ENCODE measurements around the gene PDE9A. TPM values are rescaled to one million over a fixed set of nuclear protein-coding genes. Genes with fewer than 3 reads are reported as not detected.
"Not testable (repeated sequence)": the region's sequence is repeated elsewhere in the genome, so short reads cannot be mapped to it uniquely, and the experiment has no call there.

The PDE9A gene
- total RNA-seq, 1 experiment from 2014 or later: not detected

DNA sequence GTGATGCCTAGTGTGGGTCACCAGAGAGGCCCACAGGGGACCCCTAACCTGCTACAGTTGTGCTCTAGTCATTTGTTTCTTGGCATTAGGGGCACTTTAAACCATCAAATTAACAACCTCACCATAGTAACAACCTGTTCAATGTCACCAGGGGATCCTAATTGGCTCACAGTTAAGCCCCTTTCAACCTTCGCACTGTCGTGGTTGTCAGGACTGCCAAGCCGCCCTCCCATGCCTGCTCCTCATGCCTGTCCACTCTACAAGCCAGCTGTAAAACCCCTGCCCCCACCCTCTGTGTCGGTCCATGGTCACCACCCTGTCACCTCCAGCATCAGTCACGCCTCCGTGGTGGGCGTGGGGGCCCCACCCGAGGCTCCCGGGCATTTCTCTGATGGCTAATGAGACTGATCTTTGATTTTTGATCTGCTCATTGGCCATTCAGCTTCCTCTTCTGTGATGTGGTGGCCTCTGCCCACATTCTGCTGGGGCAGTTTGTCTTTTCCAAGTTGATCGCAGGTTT, 129.4 kb downstream of the PDE9A start:
- H3K27me3 ChIP-seq: peaks cover 48% of the 10 kb centered on the region
- 0 out of 2 replicates have a peak, but pooled peaks cover 2% of the 10 kb centered on the region for H3K9me3 ChIP-seq
- no peak overlapping the region for H3K4me3 ChIP-seq
- DNase-seq: no peak
- H3K36me3 ChIP-seq: no peaks in the 10 kb centered on the region

DNA sequence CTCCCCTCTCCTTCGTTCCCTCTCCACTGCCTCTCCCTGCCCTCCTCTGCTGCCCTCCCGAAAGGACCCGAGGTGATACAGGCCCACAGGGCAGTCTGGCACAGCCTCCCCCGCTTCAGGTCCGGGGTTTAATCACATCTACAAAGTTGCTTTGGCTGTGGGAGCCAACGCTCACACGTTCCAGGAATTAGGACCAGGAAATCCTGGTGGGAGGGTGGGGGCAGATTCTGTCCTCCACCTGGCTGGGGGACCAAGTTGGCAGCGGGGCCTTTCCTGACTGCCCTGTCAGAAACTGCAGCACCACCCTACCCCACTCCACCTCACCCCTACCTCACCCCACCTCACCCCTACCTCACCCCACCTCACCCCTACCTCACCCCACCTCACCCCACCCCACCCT, 130.9 kb downstream of the PDE9A start:
- Histone ChIP-seq H3K9me3 (0 out of 2 replicates have a peak, but pooled peaks cover 2% of the 10 kb centered on the region), H3K36me3 (no peaks in the 10 kb centered on the region), H3K4me3 (no peak overlapping the region), H3K27me3 (peaks cover 50% of the 10 kb centered on the region)
- no peak for DNase-seq

DNA sequence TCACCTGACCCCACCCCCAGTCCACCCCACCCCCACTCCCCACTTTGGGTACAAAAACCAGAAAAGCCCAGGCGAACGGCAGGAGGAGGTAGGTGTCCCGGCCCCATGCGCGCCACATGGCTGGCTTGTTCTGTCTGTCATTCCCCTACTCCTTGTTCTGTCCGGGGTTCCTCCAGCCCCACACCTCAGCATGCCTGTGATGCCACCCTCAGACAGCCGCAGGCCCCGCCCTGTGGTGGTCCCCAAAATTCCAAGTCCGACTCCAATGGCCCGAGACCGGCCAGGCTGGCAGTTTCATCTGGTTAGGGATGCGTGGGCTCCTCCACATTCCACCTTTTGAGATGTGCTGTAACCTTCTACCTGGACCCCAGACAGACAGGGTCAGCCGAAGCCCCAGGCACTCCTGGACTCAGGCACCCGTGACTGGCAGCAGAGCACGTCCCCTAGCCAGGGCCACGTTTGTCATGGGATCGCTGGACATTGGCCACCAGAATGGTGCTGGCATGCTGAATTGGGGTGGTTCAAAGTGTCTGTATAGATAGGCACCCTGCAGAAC, 131.6 kb downstream of the PDE9A start:
- no peak for DNase-seq
- Histone ChIP-seq H3K9me3 (0 out of 2 replicates have a peak, but pooled peaks cover 2% of the 10 kb centered on the region), H3K36me3 (no peaks in the 10 kb centered on the region), H3K27me3 (peaks cover 51% of the 10 kb centered on the region), H3K4me3 (no peak overlapping the region)

DNA sequence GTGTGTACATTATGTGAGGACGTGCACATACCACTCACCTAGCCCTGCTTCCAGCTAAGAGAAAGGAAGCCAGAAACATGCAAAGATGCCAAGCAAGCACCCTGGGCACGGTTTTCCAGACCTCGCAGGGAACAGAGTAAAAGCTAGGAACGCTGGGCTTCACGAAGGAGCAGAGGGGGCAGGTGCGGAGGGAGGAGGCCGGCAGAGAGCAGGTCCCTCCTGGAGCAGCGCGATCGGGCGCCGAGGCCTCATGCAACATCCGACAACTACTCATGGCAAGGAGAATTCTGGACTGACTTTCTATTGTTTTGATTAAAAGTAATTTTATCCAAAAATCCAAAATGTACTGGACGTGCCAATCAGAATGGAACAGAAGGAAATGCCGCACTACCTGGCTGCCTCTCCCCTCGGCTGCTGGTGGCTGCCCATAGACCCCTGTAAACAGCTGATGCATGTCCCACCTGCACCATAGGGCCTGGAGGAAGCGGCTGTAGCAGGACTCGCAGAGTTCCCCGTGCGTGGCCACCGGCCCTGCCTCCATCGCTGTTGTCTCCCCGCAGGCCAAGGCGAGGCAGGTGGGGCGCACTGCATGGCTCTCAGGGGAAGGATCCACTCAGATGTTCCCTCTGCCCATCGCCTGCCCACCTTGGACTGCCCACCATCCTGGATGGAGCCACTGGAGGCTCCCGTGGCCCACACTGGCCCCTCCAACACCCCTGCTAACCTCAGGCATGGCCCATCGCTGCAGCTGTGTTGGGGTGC, 132.4 kb downstream of the PDE9A start:
- no peak for DNase-seq
- peaks cover 54% of the 10 kb centered on the region for H3K27me3 ChIP-seq

DNA sequence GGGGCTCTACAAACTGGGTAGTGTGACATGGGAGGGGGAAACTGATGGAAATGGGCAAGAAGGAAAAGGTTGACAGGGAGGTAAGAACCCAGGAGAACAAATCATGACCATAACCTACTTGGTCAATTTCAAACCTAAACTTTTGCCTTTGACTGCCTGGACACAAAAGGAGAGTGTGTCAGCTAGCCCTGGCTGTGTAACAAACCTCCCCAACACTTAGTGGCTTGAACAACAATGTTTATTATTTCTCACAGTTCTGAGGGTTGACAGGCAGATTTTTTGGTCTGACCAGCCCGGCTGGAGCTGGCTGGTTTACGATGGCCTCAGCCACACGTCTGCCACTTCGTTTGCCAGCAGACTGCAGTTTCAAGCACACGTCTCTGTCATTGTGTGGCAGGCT, 133.5 kb downstream of the PDE9A start:
- H3K36me3 ChIP-seq: no peaks in the 10 kb centered on the region
- H3K4me3 ChIP-seq: no peak overlapping the region
- no peak for DNase-seq
- H3K9me3 ChIP-seq: 0 out of 2 replicates have a peak, but pooled peaks cover 2% of the 10 kb centered on the region
- H3K27me3 ChIP-seq: peaks cover 49% of the 10 kb centered on the region

More for the DNA sequence above, 132.4 kb downstream of the PDE9A start:
- Histone ChIP-seq H3K4me3 (no peak overlapping the region), H3K36me3 (no peaks in the 10 kb centered on the region), H3K9me3 (0 out of 2 replicates have a peak, but pooled peaks cover 2% of the 10 kb centered on the region)

DNA sequence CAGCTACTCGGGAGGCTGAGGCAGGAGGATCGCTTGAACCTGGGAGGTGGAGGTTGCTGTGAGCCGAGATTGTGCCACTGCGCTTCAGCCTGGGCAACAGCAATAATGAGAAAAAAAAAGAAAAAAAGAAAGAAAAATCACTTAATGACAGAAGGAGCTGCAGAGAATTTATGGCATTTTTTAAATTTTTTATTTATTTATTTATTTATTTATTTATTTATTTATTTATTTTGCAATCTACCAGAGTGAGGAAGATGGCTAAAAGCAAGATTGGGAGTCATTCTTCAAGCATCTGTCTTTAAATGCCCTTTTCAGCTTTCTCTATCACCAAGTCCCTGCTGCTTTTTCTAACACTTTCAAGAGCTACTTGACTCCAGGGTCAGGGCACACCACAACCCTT, 134.2 kb downstream of the PDE9A start:
- Histone ChIP-seq H3K4me3 (no peak overlapping the region), H3K36me3 (no peaks in the 10 kb centered on the region), H3K27me3 (peaks cover 43% of the 10 kb centered on the region), H3K9me3 (0 out of 2 replicates have a peak, but pooled peaks cover 2% of the 10 kb centered on the region)
- no peak for DNase-seq

DNA sequence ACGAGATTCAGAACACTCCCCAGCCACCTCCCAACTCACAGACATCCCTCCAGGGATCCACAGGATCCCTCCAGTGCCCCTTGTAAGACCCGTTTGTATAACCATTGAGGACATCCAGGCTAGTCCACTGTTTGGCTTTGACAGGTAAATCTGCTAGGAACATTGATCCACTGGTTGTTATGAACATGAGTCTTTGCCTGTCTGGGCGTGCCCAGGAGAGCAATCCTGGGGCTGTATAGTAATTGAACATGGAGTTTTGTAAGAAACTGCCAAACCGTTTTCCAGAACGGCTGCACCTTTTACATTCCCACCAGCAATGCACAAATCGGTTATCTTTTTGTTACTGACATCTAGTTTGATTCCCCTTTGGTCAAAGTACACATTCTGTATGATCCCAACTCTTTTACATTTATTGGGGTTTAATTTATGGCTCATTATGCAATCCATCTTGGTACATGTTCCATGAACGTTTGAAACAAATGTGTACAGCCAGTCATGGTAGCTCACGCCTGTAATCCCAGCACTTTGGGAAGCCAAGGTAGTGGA, 137.2 kb downstream of the PDE9A start:
- Histone ChIP-seq H3K9me3 (0 out of 2 replicates have a peak, but pooled peaks cover 2% of the 10 kb centered on the region), H3K4me3 (no peak overlapping the region), H3K27me3 (peaks cover 58% of the 10 kb centered on the region), H3K36me3 (no peaks in the 10 kb centered on the region)
- DNase-seq: no peak

DNA sequence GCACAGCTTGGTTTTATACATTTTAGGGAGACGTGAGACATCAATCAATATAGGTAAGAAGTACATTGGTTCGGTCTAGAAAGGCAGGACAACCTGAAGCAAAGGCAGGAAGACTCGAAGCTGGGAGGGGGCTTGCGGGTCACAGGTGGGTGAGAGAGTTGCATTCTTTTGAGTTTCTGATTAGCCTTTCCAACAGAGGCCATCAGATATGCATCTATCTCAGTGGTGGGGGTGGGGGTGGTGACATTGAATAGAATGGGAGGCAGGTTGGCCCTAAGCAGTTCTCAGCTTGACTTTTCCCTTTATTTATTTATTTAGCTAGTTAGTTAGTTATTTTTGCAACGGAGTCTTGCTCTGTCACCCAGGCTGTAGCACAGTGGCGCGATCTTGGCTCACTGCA, 140.4 kb downstream of the PDE9A start:
- Histone ChIP-seq H3K4me3 (no peak overlapping the region), H3K36me3 (no peaks in the 10 kb centered on the region), H3K27me3 (peaks cover 60% of the 10 kb centered on the region), H3K9me3 (no peaks in the 10 kb centered on the region)
- DNase-seq: no peak

DNA sequence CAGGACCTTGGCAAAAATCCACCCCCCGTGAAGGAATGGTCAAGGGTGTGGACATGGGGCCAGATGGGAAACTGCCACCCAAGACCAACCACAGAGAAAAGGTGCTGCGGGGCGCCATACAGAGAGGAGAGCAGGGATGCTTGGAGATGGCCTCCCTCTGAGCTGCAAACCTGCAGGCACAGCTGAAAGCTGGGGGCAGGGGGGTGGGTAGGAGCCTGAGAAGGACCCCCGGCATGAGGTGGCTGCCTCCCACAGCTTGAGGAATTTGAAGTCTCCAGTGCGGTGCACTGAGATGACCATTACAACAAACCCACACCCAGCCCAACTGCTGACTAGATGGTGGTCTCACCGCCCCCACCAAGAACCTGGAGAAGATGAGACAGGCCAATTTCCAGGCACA, 141.1 kb downstream of the PDE9A start:
- no peak for DNase-seq
- H3K4me3 ChIP-seq: no peak overlapping the region
- peaks cover 61% of the 10 kb centered on the region for H3K27me3 ChIP-seq
- H3K36me3 ChIP-seq: no peaks in the 10 kb centered on the region
- no peaks in the 10 kb centered on the region for H3K9me3 ChIP-seq

DNA sequence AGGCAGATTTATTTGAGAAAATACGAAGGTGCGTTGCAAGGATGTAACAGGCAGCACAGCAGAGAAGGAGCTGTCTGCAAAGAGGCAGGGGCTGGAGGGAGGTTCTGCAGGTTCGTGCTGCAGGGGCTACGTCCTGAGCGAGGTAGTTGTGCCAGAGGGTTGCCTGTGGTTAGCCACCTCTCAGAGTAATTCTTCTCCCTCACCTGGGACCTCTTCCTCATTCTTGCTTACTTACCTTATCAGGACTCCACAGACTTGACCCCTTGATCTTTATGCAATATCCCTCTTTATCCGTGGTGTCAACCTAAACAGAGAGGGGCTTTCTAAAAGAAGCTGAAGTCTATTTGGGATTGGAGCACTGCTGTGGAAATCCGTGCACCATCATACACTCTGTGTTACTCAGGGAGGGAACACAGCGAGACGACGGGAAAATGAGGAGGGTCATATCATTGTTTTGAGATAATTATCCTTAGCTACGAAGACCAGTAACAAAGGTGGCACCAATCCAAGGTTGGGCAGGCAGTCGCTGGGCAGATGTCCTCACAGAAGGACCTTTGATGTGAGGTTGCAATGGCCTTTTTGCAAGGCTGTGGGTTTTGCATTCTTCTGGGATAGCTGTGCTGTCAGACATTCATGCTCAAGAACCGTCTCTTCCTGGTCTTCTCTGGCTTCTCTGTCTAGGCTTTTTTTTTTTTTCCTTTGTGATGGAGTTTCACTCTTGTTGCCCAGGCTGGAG, 143.1 kb downstream of the PDE9A start:
- peaks cover 47% of the 10 kb centered on the region for H3K27me3 ChIP-seq
- no peaks in the 10 kb centered on the region for H3K9me3 ChIP-seq
- no peaks in the 10 kb centered on the region for H3K36me3 ChIP-seq
- H3K4me3 ChIP-seq: no peak overlapping the region
- DNase-seq: no peak

DNA sequence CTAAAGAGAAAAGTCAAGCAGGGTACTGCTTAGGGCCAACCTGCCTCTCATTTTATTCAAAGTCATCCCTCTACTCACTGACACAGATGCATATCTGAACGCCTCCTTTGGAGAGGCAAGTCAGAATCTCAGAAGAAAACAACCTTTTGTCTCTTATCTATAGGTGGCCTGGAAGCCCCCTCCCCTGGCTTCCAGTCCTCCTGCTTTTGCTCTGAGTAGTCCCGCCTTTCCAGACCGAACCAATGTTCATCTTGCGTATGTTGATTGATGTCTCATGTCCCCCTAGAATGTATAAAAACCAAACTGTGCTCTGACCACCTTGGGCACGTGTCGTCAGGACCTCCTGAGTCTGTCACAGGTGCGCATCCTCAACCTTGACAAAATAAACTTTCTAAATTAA, 144.1 kb downstream of the PDE9A start:
- no peaks in the 10 kb centered on the region for H3K36me3 ChIP-seq
- H3K27me3 ChIP-seq: peaks cover 46% of the 10 kb centered on the region

DNA sequence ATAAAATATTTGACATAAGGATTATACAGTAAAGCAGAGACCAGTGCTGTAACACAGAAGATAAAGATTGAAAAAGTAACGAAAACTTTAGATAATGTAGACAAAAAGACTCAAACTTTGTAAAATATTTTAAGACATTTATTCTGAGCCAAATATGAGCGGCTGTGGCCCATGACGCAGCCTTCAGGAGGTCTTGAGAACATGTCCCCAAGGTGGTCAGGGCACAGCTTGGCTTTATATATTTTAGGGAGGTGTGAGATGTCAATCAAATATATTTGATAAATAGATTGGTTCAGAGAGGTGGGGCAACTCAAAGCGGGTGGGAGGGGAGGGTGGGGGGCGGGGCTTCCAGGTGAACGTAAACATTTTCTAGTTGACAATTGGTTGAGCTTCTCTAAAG, 144.7 kb downstream of the PDE9A start:
- Histone ChIP-seq H3K27me3 (peaks cover 44% of the 10 kb centered on the region), H3K9me3 (no peaks in the 10 kb centered on the region), H3K36me3 (no peaks in the 10 kb centered on the region), H3K4me3 (no peak overlapping the region)
- DNase-seq: no peak

More for the DNA sequence above, 144.1 kb downstream of the PDE9A start:
- no peaks in the 10 kb centered on the region for H3K9me3 ChIP-seq
- DNase-seq: no peak
- no peak overlapping the region for H3K4me3 ChIP-seq

DNA sequence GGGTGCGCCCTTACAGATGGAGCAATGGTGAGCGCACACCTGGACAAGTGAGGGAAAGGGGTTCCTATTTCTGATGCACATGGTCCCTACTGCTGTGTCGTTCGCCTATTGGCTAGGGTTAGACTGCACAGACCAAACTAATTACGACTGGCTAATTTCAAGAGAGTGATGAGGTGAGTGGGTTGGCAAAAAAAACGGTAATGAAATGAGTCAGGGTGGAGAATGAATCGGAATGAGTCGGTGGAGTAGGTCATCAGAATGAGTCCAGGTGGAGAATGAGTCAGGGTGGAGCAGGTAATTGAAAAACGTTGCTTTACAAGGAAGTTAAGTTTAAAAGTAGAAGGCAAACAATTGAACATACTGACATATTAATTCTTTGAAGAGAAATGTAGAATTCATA, 146.1 kb downstream of the PDE9A start:
- DNase-seq: no peak
- H3K27me3 ChIP-seq: peaks cover 32% of the 10 kb centered on the region
- H3K36me3 ChIP-seq: no peaks in the 10 kb centered on the region
- no peaks in the 10 kb centered on the region for H3K9me3 ChIP-seq
- H3K4me3 ChIP-seq: no peak overlapping the region

DNA sequence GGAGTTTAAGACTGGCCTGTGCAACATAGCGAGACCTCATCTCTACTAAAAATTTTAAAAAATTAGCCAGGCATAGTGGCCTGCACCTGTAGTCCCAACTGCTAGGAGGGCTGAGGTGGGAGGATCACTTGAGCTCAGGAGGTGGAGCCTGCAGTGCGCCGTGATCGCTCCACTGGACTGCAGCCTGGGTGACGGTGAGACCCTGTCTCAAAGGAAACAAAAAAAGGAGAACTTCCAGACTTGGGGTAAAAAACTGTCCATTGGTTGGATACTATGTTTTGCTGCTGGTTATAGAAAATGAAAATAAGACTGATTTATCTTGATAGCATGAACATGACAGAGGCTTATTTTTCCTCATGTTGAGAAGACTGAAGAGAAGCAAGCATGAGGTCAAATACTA, 146.5 kb downstream of the PDE9A start:
- Histone ChIP-seq H3K4me3 (no peak overlapping the region), H3K36me3 (no peaks in the 10 kb centered on the region), H3K27me3 (peaks cover 29% of the 10 kb centered on the region), H3K9me3 (no peaks in the 10 kb centered on the region)
- no peak for DNase-seq

DNA sequence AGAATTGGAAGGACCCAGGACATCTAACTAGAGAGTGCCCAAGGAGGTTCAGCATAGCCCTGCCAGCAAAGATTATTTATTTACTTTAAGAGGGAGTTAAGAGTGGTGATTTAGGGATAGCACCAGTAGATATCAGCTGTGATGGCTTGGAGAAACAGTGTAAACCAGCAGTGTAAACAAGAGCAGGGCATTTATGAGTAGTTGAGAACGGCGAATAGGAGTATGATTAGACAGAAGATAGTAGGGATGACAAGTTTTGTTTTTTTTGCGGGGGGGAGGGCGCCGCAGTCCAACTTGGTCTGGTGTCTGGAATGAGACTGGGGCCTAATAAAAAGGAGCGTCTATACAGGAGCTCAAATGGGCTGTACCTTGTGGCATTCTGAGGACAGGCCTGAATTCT, 148.2 kb downstream of the PDE9A start:
- peaks cover 29% of the 10 kb centered on the region for H3K27me3 ChIP-seq
- DNase-seq, H3K9me3 ChIP-seq: not testable (repeated sequence)

DNA sequence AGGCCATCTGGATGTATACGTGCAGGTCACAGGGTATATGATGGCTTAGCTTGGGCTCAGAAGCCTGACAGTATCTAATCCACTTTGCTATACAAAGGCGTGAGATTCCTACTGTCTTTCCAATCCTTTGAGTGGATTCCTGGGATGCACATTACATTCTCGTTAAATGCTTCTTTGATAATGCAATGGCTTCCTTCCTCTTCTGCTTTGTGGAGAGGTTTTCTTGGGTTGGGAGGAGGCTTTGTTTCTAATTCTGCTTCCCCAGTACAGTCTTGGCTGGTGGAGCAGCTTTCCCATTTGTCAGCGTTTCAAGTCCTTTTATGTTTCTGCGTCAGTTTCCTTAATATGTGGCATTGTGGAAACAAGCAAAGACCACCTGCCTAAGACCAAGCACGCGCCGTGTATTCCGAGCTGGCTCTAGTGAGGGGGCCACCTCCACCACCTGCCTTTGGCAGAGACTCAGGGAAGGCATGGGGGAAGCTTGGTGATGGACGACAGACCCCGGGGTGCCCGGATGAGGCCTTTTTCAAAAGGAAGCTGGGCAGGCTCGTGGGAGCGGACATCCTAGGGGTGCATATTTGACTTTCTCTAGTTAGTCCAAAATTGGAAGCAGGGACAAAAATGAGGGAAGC, 153.2 kb downstream of the PDE9A start:
- H3K36me3 ChIP-seq: no peaks in the 10 kb centered on the region
- H3K4me3 ChIP-seq: no peak overlapping the region
- H3K27me3 ChIP-seq: peaks cover 19% of the 10 kb centered on the region
- no peaks in the 10 kb centered on the region for H3K9me3 ChIP-seq
- no peak for DNase-seq

More for the DNA sequence above, 148.2 kb downstream of the PDE9A start:
- H3K36me3 ChIP-seq, H3K4me3 ChIP-seq: not testable (repeated sequence)
